Activated naive CD8-positive, alpha-beta T cell treated with anti-CD3 and anti-CD28 coated beads, Interleukin-2, amount 50 U/mL, for 24 hours (primary cell): ENCODE measurements around the gene SEM1.
"Not testable (repeated sequence)": the region's sequence is repeated elsewhere in the genome, so short reads cannot be mapped to it uniquely, and the experiment has no call there.

Source experiments
- ATAC-seq: fragments of 150-1000 bp; cut with Tn5 transposase; one replicate; pipeline ENCODE4 v1.10.0; 2021
- DNase-seq: peaks from one replicate; pipeline ENCODE4 v3.0.0; 2021
- H3K27ac Mint-ChIP-seq: one replicate; pipeline ENCODE4 v1.8.0; 2021; ENCODE audit warnings: mild to moderate bottlenecking, mixed read lengths
- H3K27me3 Mint-ChIP-seq: one replicate; pipeline ENCODE4 v1.8.0; 2021; ENCODE audit warnings: mixed read lengths
- H3K36me3 Mint-ChIP-seq: one replicate; pipeline ENCODE4 v1.8.0; 2021; ENCODE audit warnings: low read depth, mixed read lengths
- H3K4me1 Mint-ChIP-seq: one replicate; pipeline ENCODE4 v1.8.0; 2021; ENCODE audit warnings: mixed read lengths
- H3K4me3 Mint-ChIP-seq: one replicate; pipeline ENCODE4 v1.8.0; 2021; ENCODE audit warnings: mild to moderate bottlenecking, moderate library complexity, mixed read lengths
- H3K9me3 Mint-ChIP-seq: one replicate; pipeline ENCODE4 v1.8.0; 2021; ENCODE audit warnings: mixed read lengths

SEM1 gene

GRCh38 chr7:96719164-96719563 is 9.5 kb upstream of the SEM1 start:
- ATAC-seq (no peak), DNase-seq (no peak)
- peaks cover 42% of the 10 kb centered on the region for H3K27me3 Mint-ChIP-seq
- peaks cover 2% of the 10 kb centered on the region for H3K9me3 Mint-ChIP-seq
- no peaks in the 10 kb centered on the region for H3K36me3 Mint-ChIP-seq
- H3K27ac Mint-ChIP-seq = no peak overlapping the region
- no peaks in the 10 kb centered on the region for H3K4me1 Mint-ChIP-seq
- no peak overlapping the region for H3K4me3 Mint-ChIP-seq

GRCh38 chr7:96718107-96719003 is 8.7 kb upstream of the SEM1 start:
- H3K27ac Mint-ChIP-seq = no peak overlapping the region
- H3K9me3 Mint-ChIP-seq = peaks cover 9% of the 10 kb centered on the region
- no peaks in the 10 kb centered on the region for H3K4me1 Mint-ChIP-seq
- ATAC-seq (no peak), DNase-seq (no peak)
- H3K27me3 Mint-ChIP-seq = peaks cover 43% of the 10 kb centered on the region
- H3K36me3 Mint-ChIP-seq = no peaks in the 10 kb centered on the region
- H3K4me3 Mint-ChIP-seq = no peak overlapping the region

- no peak overlapping the region for H3K4me3 Mint-ChIP-seq
- peaks cover 7% of the 10 kb centered on the region for H3K36me3 Mint-ChIP-seq
- ATAC-seq = no peak
- H3K4me1 Mint-ChIP-seq = peaks cover 14% of the 10 kb centered on the region
- no peak overlapping the region for H3K27ac Mint-ChIP-seq
- H3K9me3 Mint-ChIP-seq = peaks cover 9% of the 10 kb centered on the region
- H3K27me3 Mint-ChIP-seq = peaks cover 17% of the 10 kb centered on the region
- DNase-seq = no peak
Measured at GRCh38 chr7:96713037-96713436, 3.4 kb upstream of the SEM1 start.

DNA sequence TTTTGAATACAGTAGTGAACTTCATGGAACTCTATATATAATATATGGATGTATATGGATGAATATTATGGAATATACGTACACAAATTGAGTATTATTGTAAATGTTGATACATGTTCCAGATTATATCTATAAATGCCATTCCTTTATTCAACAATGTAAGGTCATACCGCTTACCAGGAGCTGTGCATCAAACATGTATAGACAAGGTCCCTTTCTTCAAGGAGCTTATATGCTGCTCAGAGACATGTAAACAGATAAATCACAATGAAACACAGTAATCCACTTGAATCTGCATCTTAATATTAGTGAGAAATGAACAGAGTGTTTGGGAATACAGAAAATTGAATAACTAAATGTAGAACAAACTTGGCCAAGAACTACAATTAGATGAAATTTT is 898 bp upstream of the SEM1 start:
- Mint-ChIP-seq H3K4me3 (peak overlapping the region; percentile 93), H3K27me3 (peaks cover 4% of the 10 kb centered on the region), H3K9me3 (peaks cover 9% of the 10 kb centered on the region), H3K36me3 (peaks cover 20% of the 10 kb centered on the region), H3K27ac (no peak overlapping the region), H3K4me1 (peaks cover 33% of the 10 kb centered on the region)
- DNase-seq (no peak), ATAC-seq (no peak)

GRCh38 chr7:96708872-96709271 is 774 bp downstream of the SEM1 start:
- DNase-seq (no peak), ATAC-seq (no peak)
- Mint-ChIP-seq H3K9me3 (peaks cover 4% of the 10 kb centered on the region), H3K27ac (peak overlapping the region; percentile 95), H3K4me3 (peak overlapping the region; percentile 93), H3K4me1 (peaks cover 42% of the 10 kb centered on the region), H3K36me3 (peaks cover 26% of the 10 kb centered on the region), H3K27me3 (no peaks in the 10 kb centered on the region)

GRCh38 chr7:96707901-96708774 is 1.5 kb downstream of the SEM1 start:
- Mint-ChIP-seq H3K4me3 (peak overlapping the region; percentile 93), H3K27me3 (no peaks in the 10 kb centered on the region), H3K27ac (no peak overlapping the region), H3K36me3 (peaks cover 26% of the 10 kb centered on the region), H3K4me1 (peaks cover 47% of the 10 kb centered on the region), H3K9me3 (no peaks in the 10 kb centered on the region)
- ATAC-seq (no peak), DNase-seq (no peak)

GRCh38 chr7:96701258-96701657 is 8.4 kb downstream of the SEM1 start:
- ATAC-seq = no peak
- Mint-ChIP-seq H3K9me3 (peaks cover 3% of the 10 kb centered on the region), H3K4me3 (no peak overlapping the region), H3K27me3 (no peaks in the 10 kb centered on the region), H3K27ac (no peak overlapping the region), H3K36me3 (peaks cover 32% of the 10 kb centered on the region), H3K4me1 (peaks cover 65% of the 10 kb centered on the region)
- no peak for DNase-seq

DNA sequence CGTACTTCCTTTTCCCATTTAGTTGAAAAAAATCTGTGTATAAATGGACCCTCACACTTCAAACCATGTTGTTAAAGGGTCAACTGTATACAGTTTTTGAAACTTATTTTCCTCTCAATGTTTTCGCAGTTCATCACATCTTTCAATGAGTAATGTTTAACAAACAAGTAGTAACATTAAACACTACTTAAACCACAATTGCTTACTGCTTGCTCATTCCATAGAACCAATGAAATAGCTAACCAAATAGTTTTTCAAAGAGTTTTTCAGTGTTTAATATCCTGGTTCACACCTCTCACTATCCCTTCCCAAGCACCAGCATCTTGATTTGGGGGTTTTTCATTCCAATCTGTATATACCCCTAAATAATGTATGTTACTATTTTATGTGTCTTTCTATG is 9.1 kb downstream of the SEM1 start:
- Mint-ChIP-seq H3K9me3 (peaks cover 3% of the 10 kb centered on the region), H3K4me1 (peaks cover 61% of the 10 kb centered on the region), H3K27ac (no peak overlapping the region), H3K4me3 (no peak overlapping the region), H3K27me3 (no peaks in the 10 kb centered on the region), H3K36me3 (peaks cover 29% of the 10 kb centered on the region)
- DNase-seq (no peak), ATAC-seq (no peak)

- peaks cover 31% of the 10 kb centered on the region for H3K36me3 Mint-ChIP-seq
- H3K4me1 Mint-ChIP-seq = peaks cover 58% of the 10 kb centered on the region
- no peak overlapping the region for H3K27ac Mint-ChIP-seq
- DNase-seq (no peak), ATAC-seq (no peak)
- no peaks in the 10 kb centered on the region for H3K27me3 Mint-ChIP-seq
- H3K4me3 Mint-ChIP-seq = no peak overlapping the region
- peaks cover 3% of the 10 kb centered on the region for H3K9me3 Mint-ChIP-seq
Measured at GRCh38 chr7:96699219-96699871, 10.3 kb downstream of the SEM1 start.

GRCh38 chr7:96698449-96698848 is 11.2 kb downstream of the SEM1 start:
- H3K4me3 Mint-ChIP-seq, H3K27me3 Mint-ChIP-seq, DNase-seq, H3K9me3 Mint-ChIP-seq, H3K27ac Mint-ChIP-seq, ATAC-seq: not testable (repeated sequence)
- Mint-ChIP-seq H3K4me1 (peaks cover 55% of the 10 kb centered on the region), H3K36me3 (peaks cover 33% of the 10 kb centered on the region)

DNA sequence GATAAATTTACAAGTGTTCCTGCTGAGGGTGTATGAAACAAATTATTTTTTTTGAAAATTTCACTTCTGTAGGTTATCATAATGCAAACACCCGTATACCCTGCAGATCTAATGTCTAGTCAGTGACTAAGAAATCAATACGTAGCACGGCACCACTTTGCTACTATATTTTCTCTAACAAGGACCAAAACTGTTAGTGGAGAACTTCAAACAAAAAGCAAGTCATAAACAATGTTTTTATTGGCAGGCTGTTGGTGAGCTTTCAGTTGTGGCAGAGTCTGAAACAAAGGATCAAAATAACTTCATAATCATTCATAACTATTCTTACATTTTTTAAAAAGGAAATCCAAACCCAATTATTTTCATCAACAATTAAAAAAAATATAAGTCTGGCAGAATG is 11.8 kb downstream of the SEM1 start:
- H3K4me3 Mint-ChIP-seq = no peak overlapping the region
- peaks cover 34% of the 10 kb centered on the region for H3K36me3 Mint-ChIP-seq
- H3K4me1 Mint-ChIP-seq = peaks cover 52% of the 10 kb centered on the region

DNA sequence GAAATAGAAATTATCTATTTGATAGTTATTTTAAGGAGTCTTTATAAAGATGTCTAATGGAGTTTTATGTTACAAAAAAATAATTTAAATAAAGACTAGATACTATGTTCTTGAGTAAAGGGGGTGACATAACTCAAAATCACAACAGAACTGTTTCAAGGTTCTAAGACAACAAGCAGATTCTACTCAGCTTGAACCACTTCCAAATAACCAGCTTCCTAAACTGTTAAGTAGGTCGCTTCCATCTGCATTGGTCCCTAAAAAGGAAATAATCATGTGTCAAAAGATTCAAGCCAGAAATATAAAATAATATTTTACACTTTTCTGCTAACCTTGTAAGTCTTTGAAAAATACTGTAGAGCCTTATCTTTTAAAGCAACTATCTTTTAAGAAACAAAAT is 14.1 kb downstream of the SEM1 start:
- Mint-ChIP-seq H3K9me3 (peaks cover 3% of the 10 kb centered on the region), H3K36me3 (peaks cover 47% of the 10 kb centered on the region), H3K4me3 (no peak overlapping the region), H3K27ac (no peak overlapping the region), H3K4me1 (peaks cover 35% of the 10 kb centered on the region), H3K27me3 (no peaks in the 10 kb centered on the region)
- DNase-seq (no peak), ATAC-seq (no peak)

More for the DNA sequence above, 11.8 kb downstream of the SEM1 start:
- no peaks in the 10 kb centered on the region for H3K27me3 Mint-ChIP-seq
- H3K9me3 Mint-ChIP-seq = peaks cover 3% of the 10 kb centered on the region
- ATAC-seq = no peak
- DNase-seq = no peak
- no peak overlapping the region for H3K27ac Mint-ChIP-seq

GRCh38 chr7:96694082-96694481 is 15.6 kb downstream of the SEM1 start:
- no peak for DNase-seq
- Mint-ChIP-seq H3K36me3 (peaks cover 43% of the 10 kb centered on the region), H3K27ac (no peak overlapping the region), H3K4me3 (no peak overlapping the region), H3K4me1 (peaks cover 20% of the 10 kb centered on the region), H3K9me3 (peaks cover 3% of the 10 kb centered on the region), H3K27me3 (no peaks in the 10 kb centered on the region)
- ATAC-seq = no peak

GRCh38 chr7:96691702-96692101 is 17.9 kb downstream of the SEM1 start:
- Mint-ChIP-seq H3K4me1 (peaks cover 10% of the 10 kb centered on the region), H3K27ac (no peak overlapping the region), H3K9me3 (peaks cover 2% of the 10 kb centered on the region), H3K4me3 (no peak overlapping the region), H3K36me3 (peaks cover 47% of the 10 kb centered on the region), H3K27me3 (no peaks in the 10 kb centered on the region)
- ATAC-seq (no peak), DNase-seq (no peak)
